BLaER1 (cell line): ENCODE data around the gene CRLF1.

Experiments
- H3K27ac ChIP-seq: shearing (Covaris generic); formaldehyde crosslinking; 2 replicates; pipeline ENCODE4 v1.8.1; 2022
- H3K27me3 ChIP-seq: shearing (Covaris generic); formaldehyde crosslinking; 2 replicates; pipeline ENCODE4 v1.8.1; 2022
- H3K36me3 ChIP-seq: shearing (Covaris generic); formaldehyde crosslinking; 2 replicates; pipeline ENCODE4 v1.8.1; 2022
- H3K4me1 ChIP-seq: shearing (Covaris generic); formaldehyde crosslinking; 2 replicates; pipeline ENCODE4 v1.8.1; 2022
- H3K4me2 ChIP-seq: shearing (Covaris generic); formaldehyde crosslinking; 2 replicates; pipeline ENCODE4 v1.8.1; 2022
- H3K4me3 ChIP-seq: shearing (Covaris generic); formaldehyde crosslinking; 2 replicates; pipeline ENCODE4 v1.8.1; 2022
- H3K9ac ChIP-seq: shearing (Covaris generic); formaldehyde crosslinking; 2 replicates; pipeline ENCODE4 v1.8.1; 2022
- H3K9me3 ChIP-seq: shearing (Covaris generic); formaldehyde crosslinking; 2 replicates; pipeline ENCODE4 v1.8.1; 2022
- H4K20me1 ChIP-seq: shearing (Covaris generic); formaldehyde crosslinking; 2 replicates; pipeline ENCODE4 v1.8.1; 2022
- Cebpa-rat ChIP-seq: shearing (Covaris generic); IDR thresholded peaks from 2 replicates; pipeline ENCODE4 v1.8.1; 2022

CRLF1 gene

GRCh38 chr19:18620902-18621301, 14.3 kb upstream of the CRLF1 start:
- Histone ChIP-seq H3K4me3 (no peak overlapping the region), H3K4me2 (peak overlapping the region; percentile 32), H4K20me1 (no peaks in the 10 kb centered on the region), H3K27me3 (peaks cover 12% of the 10 kb centered on the region), H3K9me3 (peaks cover 12% of the 10 kb centered on the region), H3K36me3 (no peaks in the 10 kb centered on the region), H3K9ac (no peak overlapping the region), H3K4me1 (peaks cover 22% of the 10 kb centered on the region), H3K27ac (no peak overlapping the region)
- no peak for TF ChIP-seq Cebpa-rat

- no peak overlapping the region for H3K4me3 ChIP-seq
- H3K27me3 ChIP-seq: peaks cover 18% of the 10 kb centered on the region
- H4K20me1 ChIP-seq: no peaks in the 10 kb centered on the region
- H3K36me3 ChIP-seq: no peaks in the 10 kb centered on the region
- H3K9me3 ChIP-seq: peaks cover 12% of the 10 kb centered on the region
- H3K27ac ChIP-seq: no peak overlapping the region
- H3K4me1 ChIP-seq: peaks cover 22% of the 10 kb centered on the region
- no peak overlapping the region for H3K9ac ChIP-seq
- no peak for TF ChIP-seq Cebpa-rat
- H3K4me2 ChIP-seq: peak overlapping the region; percentile 32; the same call in 1 of the 2 replicates
These were observed 13.7 kb upstream of the CRLF1 start for GRCh38 chr19:18620311-18620710.

- Histone ChIP-seq H3K27ac (no peak overlapping the region), H3K4me3 (no peak overlapping the region), H3K4me1 (peaks cover 22% of the 10 kb centered on the region), H3K36me3 (no peaks in the 10 kb centered on the region), H3K9ac (no peak overlapping the region), H4K20me1 (peaks cover 16% of the 10 kb centered on the region), H3K4me2 (no peak overlapping the region), H3K9me3 (peaks cover 12% of the 10 kb centered on the region), H3K27me3 (peaks cover 38% of the 10 kb centered on the region)
- no peak for TF ChIP-seq Cebpa-rat
These were observed 11.6 kb upstream of the CRLF1 start for GRCh38 chr19:18618236-18618635.

GRCh38 chr19:18617562-18617961, 11.0 kb upstream of the CRLF1 start:
- TF ChIP-seq Cebpa-rat: no peak

GRCh38 chr19:18616023-18616422, 9.4 kb upstream of the CRLF1 start:
- Histone ChIP-seq H3K27me3 (peaks cover 60% of the 10 kb centered on the region), H3K9ac (no peak overlapping the region), H3K9me3 (peaks cover 12% of the 10 kb centered on the region)

More at GRCh38 chr19:18617562-18617961, 11.0 kb upstream of the CRLF1 start:
- Histone ChIP-seq H3K4me3 (no peak overlapping the region), H3K36me3 (no peaks in the 10 kb centered on the region), H4K20me1 (peaks cover 23% of the 10 kb centered on the region), H3K27ac (no peak overlapping the region), H3K4me2 (no peak overlapping the region), H3K27me3 (peaks cover 45% of the 10 kb centered on the region), H3K9ac (no peak overlapping the region), H3K4me1 (peaks cover 27% of the 10 kb centered on the region), H3K9me3 (peaks cover 12% of the 10 kb centered on the region)

GRCh38 chr19:18613589-18614234, 7.1 kb upstream of the CRLF1 start:
- Histone ChIP-seq H3K27ac (no peak overlapping the region), H4K20me1 (peaks cover 61% of the 10 kb centered on the region), H3K4me3 (no peak overlapping the region), H3K36me3 (no peaks in the 10 kb centered on the region), H3K4me2 (no peak overlapping the region), H3K9ac (no peak overlapping the region), H3K27me3 (peaks cover 84% of the 10 kb centered on the region), H3K4me1 (peaks cover 36% of the 10 kb centered on the region), H3K9me3 (peaks cover 12% of the 10 kb centered on the region)
- TF ChIP-seq Cebpa-rat: no peak

More at GRCh38 chr19:18616023-18616422, 9.4 kb upstream of the CRLF1 start:
- TF ChIP-seq Cebpa-rat: no peak
- no peak overlapping the region for H3K4me2 ChIP-seq
- H4K20me1 ChIP-seq: peaks cover 38% of the 10 kb centered on the region
- no peaks in the 10 kb centered on the region for H3K36me3 ChIP-seq
- no peak overlapping the region for H3K4me3 ChIP-seq
- peaks cover 28% of the 10 kb centered on the region for H3K4me1 ChIP-seq
- H3K27ac ChIP-seq: no peak overlapping the region

GRCh38 chr19:18612772-18613588, 6.4 kb upstream of the CRLF1 start, which contains the start of gene TMEM59L:
TSS of gene TMEM59L (plus strand) at chr19:18612870. CDS start at chr19:18612959, 89 bp downstream.
- no peak within 1 kb of the TSS for H3K27ac ChIP-seq
- peaks cover 12% of the 10 kb centered on the region for H3K9me3 ChIP-seq
- H3K4me3 ChIP-seq: peak within 1 kb of the TSS; percentile 65
- peaks cover 91% of the 10 kb centered on the region for H3K27me3 ChIP-seq
- peak within 1 kb of the TSS; percentile 93 for H3K4me2 ChIP-seq
- no peak within 1 kb of the TSS for H3K9ac ChIP-seq
- peaks cover 68% of the 10 kb centered on the region for H4K20me1 ChIP-seq
- no peaks in the 10 kb centered on the region for H3K36me3 ChIP-seq
- H3K4me1 ChIP-seq: peaks cover 36% of the 10 kb centered on the region
- no peak for TF ChIP-seq Cebpa-rat

- Histone ChIP-seq H4K20me1 (peaks cover 76% of the 10 kb centered on the region), H3K4me1 (peaks cover 36% of the 10 kb centered on the region), H3K27me3 (peaks cover 99% of the 10 kb centered on the region), H3K27ac (no peak overlapping the region), H3K36me3 (no peaks in the 10 kb centered on the region), H3K4me2 (peak overlapping the region; percentile 93), H3K9ac (no peak overlapping the region), H3K4me3 (peak overlapping the region; percentile 65), H3K9me3 (peaks cover 7% of the 10 kb centered on the region)
- no peak for TF ChIP-seq Cebpa-rat
These were observed 5.6 kb upstream of the CRLF1 start for GRCh38 chr19:18612051-18612771.

- H3K4me3 ChIP-seq: peak overlapping the region; percentile 65
- peaks cover 77% of the 10 kb centered on the region for H4K20me1 ChIP-seq
- peak overlapping the region; percentile 93 for H3K4me2 ChIP-seq
- H3K36me3 ChIP-seq: no peaks in the 10 kb centered on the region
- no peak overlapping the region for H3K9ac ChIP-seq
- peaks cover 100% of the 10 kb centered on the region for H3K27me3 ChIP-seq
- peaks cover 36% of the 10 kb centered on the region for H3K4me1 ChIP-seq
- no peak for TF ChIP-seq Cebpa-rat
- no peak overlapping the region for H3K27ac ChIP-seq
- H3K9me3 ChIP-seq: no peaks in the 10 kb centered on the region; the same call in 1 of the 2 replicates
These were observed 4.9 kb upstream of the CRLF1 start for GRCh38 chr19:18611327-18612050.
